GM20000 (cell line): ENCODE data around the gene TPRX2.
"Not testable (repeated sequence)": the region's sequence is repeated elsewhere in the genome, so short reads cannot be mapped to it uniquely, and the experiment has no call there.

Experiments used
- DNase-seq: peaks from one replicate; pipeline ENCODE4 v3.0.0; 2012; ENCODE audit warnings: low spot score
- CTCF ChIP-seq: IDR thresholded peaks from 2 replicates; pipeline ENCODE4 v1.5.1; 2012; ENCODE audit warnings: mild to moderate bottlenecking, control low read depth; ENCODE audit errors: extremely low read depth, missing control alignments

The TPRX2 gene

GRCh38 chr19:47858646-47859285, at the start of gene TPRX2:
TSS of gene TPRX2 (plus strand) at chr19:47859235. CDS start at chr19:47859247, 12 bp downstream.
- DNase-seq: not testable (repeated sequence)

- peak; percentile 82 for DNase-seq
- TF ChIP-seq CTCF: peak; percentile 91
These were observed 45.6 kb upstream of the TPRX2 start for GRCh38 chr19:47813304-47813994.

- no peak for TF ChIP-seq CTCF
- DNase-seq: no peak
These were observed 45.1 kb upstream of the TPRX2 start for GRCh38 chr19:47813995-47814328.

- not testable (repeated sequence) for DNase-seq
These were observed 42.8 kb upstream of the TPRX2 start for GRCh38 chr19:47816270-47816669.

- DNase-seq: not testable (repeated sequence)
These were observed 40.8 kb upstream of the TPRX2 start for GRCh38 chr19:47818221-47818620.

GRCh38 chr19:47819858-47820257, 39.2 kb upstream of the TPRX2 start:
- DNase-seq: no peak
- no peak for TF ChIP-seq CTCF

- no peak for TF ChIP-seq CTCF
- DNase-seq: no peak
These were observed 38.6 kb upstream of the TPRX2 start for GRCh38 chr19:47820410-47820809.

GRCh38 chr19:47821460-47822020, 37.5 kb upstream of the TPRX2 start, which contains the start of gene CRX:
TSS of gene CRX (plus strand) at chr19:47821937. CDS start at chr19:47834444, 12,507 bp downstream.
- DNase-seq: no peak
- no peak for TF ChIP-seq CTCF

- no peak for DNase-seq
- TF ChIP-seq CTCF: no peak
These were observed 34.6 kb upstream of the TPRX2 start for GRCh38 chr19:47824396-47824795.
